Skeletal muscle tissue (tissue), 4 donors: ENCODE results near the gene PTH1R. TPM values are rescaled to one million over a fixed set of nuclear protein-coding genes. Genes with fewer than 3 reads are reported as not detected.

Experiments used
- H3K27ac ChIP-seq: one replicate; pipeline ENCODE4 v1.7.0; 2013; ENCODE audit warnings: mild to moderate bottlenecking, low read depth, low read length, inconsistent platforms
- H3K27me3 ChIP-seq, 3 donors: one replicate each; pipeline ENCODE4 v1.7.0; 2013; ENCODE audit warnings: low read length in 3 of 3; ENCODE audit not compliant: control insufficient read depth in 3 of 3, insufficient read depth in 3 of 3
- H3K36me3 ChIP-seq, 3 donors: one replicate each; pipeline ENCODE4 v1.7.0; 2013; ENCODE audit warnings: low read length in 3 of 3; ENCODE audit not compliant: control insufficient read depth in 3 of 3, insufficient read depth in 3 of 3
- H3K4me1 ChIP-seq, 3 donors: one replicate each; pipeline ENCODE4 v1.7.0; 2013; ENCODE audit warnings: low read length in 3 of 3, mild to moderate bottlenecking in 3 of 3; ENCODE audit not compliant: control insufficient read depth in 3 of 3, insufficient read depth in 3 of 3
- H3K4me3 ChIP-seq, 3 donors: one replicate each; pipeline ENCODE4 v1.7.0; 2013; ENCODE audit warnings: low read length in 3 of 3
- H3K9ac ChIP-seq, 3 donors: one replicate each; pipeline ENCODE4 v1.7.0; 2013; ENCODE audit warnings: low read length in 3 of 3, mild to moderate bottlenecking in 3 of 3, moderate library complexity in 2 of 3, low read depth in 1 of 3
- H3K9me3 ChIP-seq, 3 donors: one replicate each; pipeline ENCODE4 v1.7.0; 2013; ENCODE audit warnings: low read length in 3 of 3; ENCODE audit not compliant: control insufficient read depth in 3 of 3
- total RNA-seq: library from RNA; depleted of rRNA; stranded (reverse); fragments of >200 nt; gene quantifications from one replicate; pipeline ENCODE4 v1.2.3, GENCODE V29; 2014
- donor health status: Osteomylitis.

The PTH1R gene
- total RNA-seq, 1 donor from 2014 or later, result 9.4 TPM

DNA sequence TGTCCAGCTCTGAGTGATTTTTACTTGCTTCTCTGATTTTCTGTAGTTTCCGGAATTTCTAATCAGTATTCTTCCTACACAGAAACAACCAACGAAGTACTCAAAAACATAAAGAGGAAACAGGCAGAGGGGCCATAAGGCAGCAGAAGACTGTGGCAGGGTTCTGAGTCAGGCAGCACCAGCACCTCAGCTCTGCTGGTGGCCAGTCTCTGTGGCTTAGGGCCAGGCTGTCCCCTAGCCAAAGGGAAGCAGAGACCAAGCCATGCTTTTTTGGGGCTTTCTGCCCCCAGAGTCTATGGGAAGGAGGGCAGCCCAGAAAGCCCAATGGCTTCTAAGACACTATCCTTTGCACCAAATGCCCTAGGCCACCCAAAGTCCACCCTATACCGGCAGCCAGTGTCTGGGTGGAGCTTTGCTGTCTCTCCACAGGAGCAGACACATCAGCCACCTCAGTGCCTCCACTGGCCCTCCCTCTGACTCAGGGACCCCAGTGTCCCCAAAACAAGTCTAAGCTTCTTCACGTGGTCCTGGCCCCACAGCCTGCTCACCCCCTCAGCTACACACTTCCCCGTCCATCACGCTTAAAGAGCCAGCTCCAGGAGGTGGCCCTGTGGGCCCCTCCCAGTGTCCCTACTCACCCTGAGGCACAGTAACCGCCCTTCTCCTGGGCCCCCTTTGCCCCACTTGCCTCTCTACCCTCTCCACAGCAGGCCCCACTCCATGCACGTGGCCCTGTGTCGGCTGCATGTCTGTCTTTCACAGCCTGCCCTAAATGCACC is 52.8 kb downstream of the PTH1R start:
- no peaks in the 10 kb centered on the region for H3K9me3 ChIP-seq
- H3K4me3 ChIP-seq, result peak overlapping the region in 1 of 3 donors; percentile 13
- peak overlapping the region; percentile 64 for H3K27ac ChIP-seq
- no peaks in the 10 kb centered on the region for H3K27me3 ChIP-seq
- H3K36me3 ChIP-seq, result peaks cover 0 to 1% (median 1%) of the 10 kb centered on the region in 3 donors
- H3K4me1 ChIP-seq, result peaks cover 95 to 97% (median 96%) of the 10 kb centered on the region in 3 donors
- H3K9ac ChIP-seq, result peak overlapping the region; percentile 35 to 63 (median 54)

DNA sequence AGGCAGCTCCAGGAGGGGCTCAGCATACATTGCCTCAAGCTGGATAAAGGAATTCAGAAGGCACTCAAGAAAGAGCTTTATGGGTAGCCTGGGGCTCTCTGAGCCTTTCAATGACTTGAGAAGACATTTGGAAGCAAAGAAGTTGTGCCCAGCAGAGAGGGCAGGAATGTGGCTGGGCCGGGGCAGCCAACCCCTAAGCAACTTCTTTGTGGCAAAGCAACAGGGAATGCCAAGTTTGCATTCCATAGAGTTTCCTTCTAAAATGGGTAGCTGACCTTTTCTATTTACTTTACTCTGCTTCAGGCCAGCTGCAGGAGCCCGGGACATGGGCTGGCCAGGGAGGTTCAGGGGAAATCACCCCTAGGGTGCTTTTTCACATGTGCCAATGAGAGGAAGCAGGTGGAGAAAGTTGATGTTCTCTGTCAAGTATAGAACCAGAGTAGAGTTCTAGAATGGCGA is 53.5 kb downstream of the PTH1R start:
- H3K27me3 ChIP-seq, result no peaks in the 10 kb centered on the region
- H3K36me3 ChIP-seq, result no peaks in the 10 kb centered on the region
- peak overlapping the region; percentile 64 for H3K27ac ChIP-seq
- peaks cover 95 to 97% (median 96%) of the 10 kb centered on the region in 3 donors for H3K4me1 ChIP-seq
- H3K9ac ChIP-seq, result peak overlapping the region; percentile 35 to 63 (median 54)
- peak overlapping the region in 1 of 3 donors; percentile 35 for H3K4me3 ChIP-seq
- no peaks in the 10 kb centered on the region for H3K9me3 ChIP-seq

DNA sequence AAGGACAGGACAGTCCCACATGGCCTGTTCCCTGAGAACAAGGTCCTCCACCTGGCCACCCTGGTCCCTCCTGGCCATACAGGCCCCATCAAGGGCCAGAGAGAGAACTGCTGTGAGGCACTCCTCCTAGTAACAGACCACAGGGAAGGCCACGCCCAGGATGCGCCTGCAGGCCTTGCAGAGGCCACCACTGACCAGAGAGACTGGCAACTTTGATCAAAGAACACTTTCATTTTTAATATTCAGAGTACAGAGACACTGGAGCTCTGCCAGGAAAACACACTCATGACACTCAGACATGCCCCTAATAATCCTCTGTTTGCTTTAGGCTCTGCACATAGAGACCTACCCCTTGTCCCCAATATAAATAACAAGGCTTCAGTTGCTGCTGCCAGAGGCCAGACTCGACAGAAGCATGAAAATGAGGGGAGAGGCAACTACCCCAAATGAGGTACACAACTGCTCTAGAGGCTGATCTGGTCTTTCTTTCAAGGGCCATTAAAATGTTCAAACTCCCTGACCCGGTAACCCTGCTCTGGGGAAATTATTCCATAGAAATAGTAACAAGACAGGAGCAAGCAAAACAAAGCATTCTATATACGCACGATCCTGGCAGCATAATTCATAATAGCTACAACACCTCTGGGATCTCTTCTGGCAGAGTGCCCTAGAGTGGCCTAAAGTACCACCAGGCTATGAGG is 54.3 kb downstream of the PTH1R start:
- peaks cover 95 to 97% (median 96%) of the 10 kb centered on the region in 3 donors for H3K4me1 ChIP-seq
- peak overlapping the region in 2 of 3 donors; percentile 25 to 35 for H3K4me3 ChIP-seq
- peak overlapping the region in 2 of 3 donors; percentile 26 to 63 for H3K9ac ChIP-seq

DNA sequence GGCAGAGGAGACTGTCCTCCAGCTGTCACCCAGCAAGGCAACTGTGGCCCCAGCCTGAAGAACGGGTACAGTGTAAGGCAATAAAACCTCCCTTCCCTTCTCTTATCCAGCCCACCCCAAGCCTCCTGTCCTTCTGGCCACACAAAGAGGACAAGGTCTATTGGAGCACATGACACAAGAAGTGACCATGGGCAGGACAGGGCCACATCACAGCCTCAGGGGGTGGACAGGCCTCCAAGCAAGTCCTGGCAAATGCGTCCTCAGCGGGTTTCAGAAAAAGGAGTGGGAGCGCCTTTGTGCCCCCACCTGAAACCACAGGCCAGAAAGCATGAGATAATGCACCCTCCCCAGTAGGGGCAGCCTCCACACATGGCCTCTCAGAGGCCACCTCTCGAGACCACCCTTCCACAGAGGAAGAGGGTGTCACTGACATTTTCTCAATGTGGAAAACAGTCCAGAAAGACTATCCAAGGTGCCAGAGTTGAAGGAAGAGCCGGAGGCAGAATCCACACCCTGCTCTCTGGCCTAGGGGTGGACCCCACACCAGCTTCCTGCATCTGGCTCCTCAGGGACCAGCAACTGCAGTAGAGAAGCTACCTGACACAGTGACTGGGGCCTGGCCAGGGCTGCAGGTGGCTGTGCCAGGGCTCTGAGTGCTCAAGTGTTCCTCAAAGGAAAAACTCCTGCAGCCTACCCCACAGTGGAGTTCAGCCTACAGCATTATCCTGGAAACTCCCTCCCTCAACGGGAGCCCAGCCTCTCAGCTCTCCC is 55.1 kb downstream of the PTH1R start:
- Histone ChIP-seq H3K27ac (peak overlapping the region; percentile 64), H3K36me3 (peaks cover 0 to 8% (median 5%) of the 10 kb centered on the region in 3 donors), H3K27me3 (no peaks in the 10 kb centered on the region), H3K4me3 (peak overlapping the region in 1 of 3 donors; percentile 45), H3K4me1 (peaks cover 90 to 97% (median 95%) of the 10 kb centered on the region in 3 donors), H3K9ac (peak overlapping the region; percentile 20 to 63 (median 47)), H3K9me3 (no peaks in the 10 kb centered on the region)

More for the DNA sequence above, 54.3 kb downstream of the PTH1R start:
- H3K9me3 ChIP-seq, result no peaks in the 10 kb centered on the region
- no peaks in the 10 kb centered on the region for H3K27me3 ChIP-seq
- H3K27ac ChIP-seq, result peak overlapping the region; percentile 64
- peaks cover 0 to 8% (median 0%) of the 10 kb centered on the region in 3 donors for H3K36me3 ChIP-seq

DNA sequence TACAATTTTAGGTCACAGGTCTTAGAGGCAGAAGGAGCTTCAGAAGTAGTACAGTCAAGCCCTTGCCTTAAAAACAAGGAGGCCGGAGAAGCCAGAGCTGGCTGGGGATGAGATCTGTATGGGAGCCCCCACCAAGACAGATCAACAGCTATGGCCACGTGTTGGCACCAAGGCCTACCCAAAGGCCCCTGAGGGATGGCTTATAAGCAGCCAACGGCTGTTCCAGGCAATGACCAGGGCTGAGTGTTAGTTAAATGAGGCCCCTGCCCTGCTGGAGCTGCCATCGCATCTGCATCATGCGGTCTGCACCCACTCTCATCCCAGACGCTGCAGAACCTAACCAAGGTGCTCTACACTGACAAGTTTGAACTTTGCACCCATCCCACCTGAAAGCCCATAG is 55.7 kb downstream of the PTH1R start:
- H3K27ac ChIP-seq, result peak overlapping the region; percentile 64
- peak overlapping the region; percentile 20 to 63 (median 47) for H3K9ac ChIP-seq
- H3K27me3 ChIP-seq, result no peaks in the 10 kb centered on the region

DNA sequence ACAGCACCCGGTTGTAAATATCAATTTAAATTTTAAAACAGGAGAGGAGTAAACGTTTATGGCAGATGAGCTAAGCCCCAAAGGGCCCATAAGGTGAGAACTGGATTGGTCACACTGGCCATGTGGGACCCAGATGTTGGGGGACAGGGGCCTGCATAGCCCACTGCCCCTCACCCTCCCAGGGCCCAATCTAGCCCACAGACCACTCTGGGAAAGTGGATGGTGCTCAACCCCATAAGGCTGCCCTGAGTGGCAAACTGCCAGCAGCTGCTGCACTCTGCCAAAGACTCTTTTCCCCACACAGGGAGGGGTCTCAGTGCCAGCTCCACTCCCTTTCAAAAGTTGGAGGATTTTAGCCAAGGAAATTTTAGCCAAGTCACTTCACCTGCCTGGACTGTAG is 56.6 kb downstream of the PTH1R start:
- Histone ChIP-seq H3K9ac (peak overlapping the region in 1 of 3 donors; percentile 72), H3K4me3 (peak overlapping the region in 1 of 3 donors; percentile 63), H3K36me3 (peaks cover 3 to 8% (median 8%) of the 10 kb centered on the region in 3 donors), H3K9me3 (no peaks in the 10 kb centered on the region), H3K27ac (peak overlapping the region; percentile 92), H3K27me3 (no peaks in the 10 kb centered on the region), H3K4me1 (peaks cover 82 to 98% (median 96%) of the 10 kb centered on the region in 3 donors)

More for the DNA sequence above, 55.7 kb downstream of the PTH1R start:
- Histone ChIP-seq H3K4me1 (peaks cover 84 to 97% (median 95%) of the 10 kb centered on the region in 3 donors), H3K9me3 (no peaks in the 10 kb centered on the region), H3K4me3 (peak overlapping the region in 1 of 3 donors; percentile 13), H3K36me3 (peaks cover 3 to 8% (median 7%) of the 10 kb centered on the region in 3 donors)

DNA sequence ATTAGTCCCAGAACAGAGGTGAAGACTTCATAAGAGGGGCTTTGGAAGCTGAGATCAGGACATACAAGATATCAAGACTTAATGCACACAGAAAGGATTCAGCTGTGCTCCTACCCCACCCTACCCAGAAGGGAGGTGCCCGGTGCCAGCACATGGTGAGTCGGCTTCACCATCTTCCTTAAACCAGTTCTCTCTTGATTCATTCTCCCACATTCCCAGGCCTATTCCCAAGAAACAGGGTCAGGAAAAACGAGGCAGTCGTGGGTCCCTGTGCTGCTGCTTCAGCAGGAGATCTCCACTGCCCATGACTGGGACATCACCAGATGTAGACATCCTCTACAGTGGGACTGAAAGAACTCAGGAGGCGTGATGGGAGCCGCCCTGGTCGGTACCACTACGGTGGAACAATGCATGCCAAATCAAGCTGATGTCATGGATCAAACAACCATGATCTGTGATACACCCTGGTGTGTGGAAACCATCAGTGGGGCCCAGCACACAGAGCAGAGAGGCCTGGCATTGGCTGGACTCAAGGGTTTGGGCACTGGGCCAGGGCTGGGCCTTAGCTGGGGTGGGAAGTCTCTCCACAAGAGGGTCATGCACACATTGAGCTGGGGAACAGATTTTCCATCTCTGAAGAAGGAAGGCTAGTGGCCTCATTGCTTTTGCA is 57.1 kb downstream of the PTH1R start:
- H3K9ac ChIP-seq, result peak overlapping the region in 2 of 3 donors; percentile 45 to 72
- H3K4me1 ChIP-seq, result peaks cover 81 to 97% (median 96%) of the 10 kb centered on the region in 3 donors
- H3K4me3 ChIP-seq, result peak overlapping the region; percentile 9 to 63 (median 26)

DNA sequence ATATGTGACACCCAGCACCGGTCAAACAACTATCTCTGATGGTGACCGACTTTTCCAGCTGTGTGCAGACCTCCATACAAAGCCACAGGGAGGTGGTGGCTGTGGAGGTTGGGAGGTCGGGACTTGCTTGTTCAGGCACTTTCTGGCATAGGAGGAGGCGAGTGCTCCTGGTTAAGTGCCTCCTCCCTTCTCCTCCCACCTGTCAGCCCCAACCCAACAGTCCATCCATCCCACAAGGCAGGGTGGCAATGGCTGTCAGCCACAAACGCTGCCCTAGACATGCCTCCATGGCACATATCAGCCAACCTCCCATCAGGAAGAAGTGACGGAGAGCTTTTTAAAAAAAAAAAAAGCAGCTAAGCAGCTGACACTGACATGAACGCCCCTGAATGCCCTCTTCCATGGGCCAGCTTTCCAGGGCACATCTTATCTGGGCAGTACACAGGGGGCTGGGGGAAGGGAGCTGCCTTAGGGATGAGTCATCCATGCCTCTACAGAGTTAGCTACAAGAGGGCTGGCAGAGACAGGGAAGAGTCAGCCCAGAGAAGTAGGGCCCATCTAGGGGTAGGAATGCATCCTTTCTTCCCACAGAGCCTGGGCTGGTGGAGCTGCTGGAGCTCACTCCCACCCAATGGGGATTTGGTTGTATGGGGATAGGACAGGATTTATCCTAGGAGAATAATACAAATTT is 57.8 kb downstream of the PTH1R start:
- Histone ChIP-seq H3K9me3 (no peaks in the 10 kb centered on the region), H3K9ac (peak overlapping the region; percentile 45 to 72 (median 54)), H3K4me3 (peak overlapping the region; percentile 9 to 63 (median 26)), H3K27ac (peak overlapping the region; percentile 92), H3K4me1 (peaks cover 77 to 98% (median 90%) of the 10 kb centered on the region in 3 donors), H3K36me3 (peaks cover 11 to 17% (median 15%) of the 10 kb centered on the region in 3 donors), H3K27me3 (no peaks in the 10 kb centered on the region)

More for the DNA sequence above, 57.1 kb downstream of the PTH1R start:
- no peaks in the 10 kb centered on the region for H3K9me3 ChIP-seq
- H3K27ac ChIP-seq, result peak overlapping the region; percentile 92
- H3K27me3 ChIP-seq, result no peaks in the 10 kb centered on the region
- peaks cover 7 to 11% (median 8%) of the 10 kb centered on the region in 3 donors for H3K36me3 ChIP-seq
